Hepatocyte (in vitro differentiated cells): Measurements from ENCODE around the gene KCNQ5. TPM values are rescaled to one million over a fixed set of nuclear protein-coding genes. Genes with fewer than 3 reads are reported as not detected.

Experiments used
- DNase-seq: peaks from one replicate; pipeline ENCODE4 v3.0.0-alpha.2; 2016; ENCODE audit warnings: low spot score
- H2AFZ ChIP-seq: fragments of 200-600 bp; sonication (generic); 2 replicates; pipeline ENCODE4 v1.6.0; 2016; ENCODE audit warnings: antibody characterized with exemption, mild to moderate bottlenecking
- H3K27ac ChIP-seq: fragments of 200-600 bp; sonication (generic); 2 replicates; pipeline ENCODE4 v1.5.1; 2016; ENCODE audit warnings: mild to moderate bottlenecking
- H3K27me3 ChIP-seq: fragments of 200-600 bp; sonication (generic); 2 replicates; pipeline ENCODE4 v1.6.1; 2016
- H3K36me3 ChIP-seq: fragments of 200-600 bp; sonication (generic); replicated peaks from 2 replicates; pipeline ENCODE4 v1.5.1; 2016; ENCODE audit warnings: low read depth; ENCODE audit not compliant: insufficient read depth
- H3K4me1 ChIP-seq: fragments of 200-600 bp; sonication (generic); 2 replicates; pipeline ENCODE4 v1.5.1; 2016; ENCODE audit warnings: mild to moderate bottlenecking, moderate library complexity; ENCODE audit not compliant: insufficient read depth
- H3K4me2 ChIP-seq: fragments of 200-600 bp; sonication (generic); 2 replicates; pipeline ENCODE4 v1.6.0; 2016
- H3K4me3 ChIP-seq: fragments of 200-600 bp; sonication (generic); 2 replicates; pipeline ENCODE4 v1.5.1; 2016; ENCODE audit warnings: mild to moderate bottlenecking
- H3K79me2 ChIP-seq: fragments of 200-600 bp; sonication (generic); 2 replicates; pipeline ENCODE4 v1.6.0; 2017; ENCODE audit warnings: mild to moderate bottlenecking
- H3K9me2 ChIP-seq: fragments of 200-600 bp; sonication (generic); replicated peaks from 2 replicates; pipeline ENCODE4 v1.6.0; 2017; ENCODE audit warnings: mild to moderate bottlenecking; ENCODE audit not compliant: insufficient read depth
- H3K9me3 ChIP-seq: fragments of 200-600 bp; sonication (generic); 2 replicates; pipeline ENCODE4 v1.5.1; 2016; ENCODE audit warnings: low read depth, mild to moderate bottlenecking
- H4K20me1 ChIP-seq: fragments of 200-600 bp; sonication (generic); 2 replicates; pipeline ENCODE4 v1.6.0; 2016; ENCODE audit warnings: mild to moderate bottlenecking; ENCODE audit not compliant: insufficient read depth, poor library complexity, severe bottlenecking
- EZH2 ChIP-seq: fragments of 200-600 bp; sonication (generic); IDR thresholded peaks from 2 replicates; pipeline ENCODE4 v1.6.1; 2016; ENCODE audit warnings: antibody characterized with exemption, mild to moderate bottlenecking, borderline replicate concordance
- EZH2phosphoT487 ChIP-seq: fragments of 200-600 bp; sonication (generic); IDR thresholded peaks from one replicate; pipeline ENCODE4 v1.6.1; 2018; ENCODE audit warnings: antibody characterized with exemption, mild to moderate bottlenecking, low read depth, moderate library complexity; ENCODE audit not compliant: unreplicated experiment, severe bottlenecking
- WGBS: methylation state at CpG from one replicate; pipeline ENCODE4 v1.1.6; 2016; ENCODE audit warnings: low lambda C conversion rate; ENCODE audit errors: missing lambda C conversion rate; 5-methylcytosine and 5-hydroxymethylcytosine counted together
- polyA plus RNA-seq: library from polyadenylated mRNA; unstranded; fragments of >200 nt; fragmentation: Nextera tagmentation; extraction: Ambion mirVana; gene quantifications from 2 replicates; pipeline ENCODE4 v1.2.1, GENCODE V29; 2016
- total RNA-seq: library from RNA; depleted of rRNA; stranded (reverse); fragments of >200 nt; gene quantifications from 2 replicates; pipeline ENCODE4 v1.2.3, GENCODE V29; 2014
- TF ChIP-seq, protein P1 (sequence below): fragments of 200-600 bp; sonication (generic); IDR thresholded peaks from 2 replicates; pipeline ENCODE4 v1.5.1; 2016; ENCODE audit warnings: antibody characterized with exemption, mild to moderate bottlenecking; ENCODE audit not compliant: poor library complexity

The KCNQ5 gene
- total and polyA plus RNA-seq, 2 experiments from 2014 or later: 1.6 to 2.0 TPM

- H3K9me3 ChIP-seq: no peaks in the 10 kb centered on the region
- H2AFZ ChIP-seq: no peak overlapping the region
- no peaks in the 10 kb centered on the region for H4K20me1 ChIP-seq
- H3K79me2 ChIP-seq: no peaks in the 10 kb centered on the region
- no peaks in the 10 kb centered on the region for H3K4me1 ChIP-seq
- no peaks in the 10 kb centered on the region for H3K27me3 ChIP-seq
- no peaks in the 10 kb centered on the region for H3K9me2 ChIP-seq
- H3K4me3 ChIP-seq: no peak overlapping the region
- DNase-seq: no peak
- no peaks in the 10 kb centered on the region for H3K36me3 ChIP-seq
- WGBS: 80% methylated on average over 5 of the region's 5 CpGs
- no peak overlapping the region for H3K4me2 ChIP-seq
- no peak for TF ChIP-seq EZH2
- no peak for TF ChIP-seq EZH2phosphoT487
- TF ChIP-seq, protein P1, sequence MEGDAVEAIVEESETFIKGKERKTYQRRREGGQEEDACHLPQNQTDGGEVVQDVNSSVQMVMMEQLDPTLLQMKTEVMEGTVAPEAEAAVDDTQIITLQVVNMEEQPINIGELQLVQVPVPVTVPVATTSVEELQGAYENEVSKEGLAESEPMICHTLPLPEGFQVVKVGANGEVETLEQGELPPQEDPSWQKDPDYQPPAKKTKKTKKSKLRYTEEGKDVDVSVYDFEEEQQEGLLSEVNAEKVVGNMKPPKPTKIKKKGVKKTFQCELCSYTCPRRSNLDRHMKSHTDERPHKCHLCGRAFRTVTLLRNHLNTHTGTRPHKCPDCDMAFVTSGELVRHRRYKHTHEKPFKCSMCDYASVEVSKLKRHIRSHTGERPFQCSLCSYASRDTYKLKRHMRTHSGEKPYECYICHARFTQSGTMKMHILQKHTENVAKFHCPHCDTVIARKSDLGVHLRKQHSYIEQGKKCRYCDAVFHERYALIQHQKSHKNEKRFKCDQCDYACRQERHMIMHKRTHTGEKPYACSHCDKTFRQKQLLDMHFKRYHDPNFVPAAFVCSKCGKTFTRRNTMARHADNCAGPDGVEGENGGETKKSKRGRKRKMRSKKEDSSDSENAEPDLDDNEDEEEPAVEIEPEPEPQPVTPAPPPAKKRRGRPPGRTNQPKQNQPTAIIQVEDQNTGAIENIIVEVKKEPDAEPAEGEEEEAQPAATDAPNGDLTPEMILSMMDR: no peak
- H3K27ac ChIP-seq: no peak overlapping the region
Measured at GRCh38 chr6:72930556-72931132, 308.8 kb downstream of the KCNQ5 start.

- no peak overlapping the region for H3K27ac ChIP-seq
- no peaks in the 10 kb centered on the region for H3K27me3 ChIP-seq
- H3K4me1 ChIP-seq: no peaks in the 10 kb centered on the region
- 73% methylated on average over 4 of the region's 4 CpGs for WGBS
- no peaks in the 10 kb centered on the region for H3K79me2 ChIP-seq
- DNase-seq: no peak
- no peaks in the 10 kb centered on the region for H3K9me2 ChIP-seq
- H3K4me3 ChIP-seq: no peak overlapping the region
- TF ChIP-seq EZH2: no peak
- no peak for TF ChIP-seq EZH2phosphoT487
- TF ChIP-seq, protein P1: no peak
- no peaks in the 10 kb centered on the region for H3K9me3 ChIP-seq
- no peak overlapping the region for H2AFZ ChIP-seq
- H3K4me2 ChIP-seq: no peak overlapping the region
- H3K36me3 ChIP-seq: no peaks in the 10 kb centered on the region
- H4K20me1 ChIP-seq: no peaks in the 10 kb centered on the region
Measured at GRCh38 chr6:72931325-72931887, 309.5 kb downstream of the KCNQ5 start.

GRCh38 chr6:72933233-72933632 is 311.4 kb downstream of the KCNQ5 start:
- 52% methylated on average over 4 of the region's 4 CpGs for WGBS
- TF ChIP-seq EZH2 (no peak), EZH2phosphoT487 (no peak)
- TF ChIP-seq, protein P1: no peak
- Histone ChIP-seq H3K4me3 (no peak overlapping the region), H2AFZ (no peak overlapping the region), H3K4me1 (no peaks in the 10 kb centered on the region), H3K27ac (no peak overlapping the region), H3K4me2 (no peak overlapping the region), H4K20me1 (no peaks in the 10 kb centered on the region), H3K27me3 (no peaks in the 10 kb centered on the region), H3K9me3 (no peaks in the 10 kb centered on the region), H3K36me3 (no peaks in the 10 kb centered on the region), H3K79me2 (no peaks in the 10 kb centered on the region), H3K9me2 (no peaks in the 10 kb centered on the region)
- no peak for DNase-seq
